Stimulated activated CD8-positive, alpha-beta memory T cell treated with anti-CD3 and anti-CD28 coated beads, Interleukin-7, amount 100 ng/mL, for 1 hour (primary cell): ENCODE data around the gene FTO.

Experiments used
- DNase-seq, 2 donors: peaks; one replicate each; pipeline ENCODE4 v3.0.0-alpha.2; 2020; ENCODE audit warnings: low read depth in 2 of 2

Gene FTO

GRCh38 chr16:54118846-54119245, 414.9 kb downstream of the FTO start:
- no peak for DNase-seq

DNA sequence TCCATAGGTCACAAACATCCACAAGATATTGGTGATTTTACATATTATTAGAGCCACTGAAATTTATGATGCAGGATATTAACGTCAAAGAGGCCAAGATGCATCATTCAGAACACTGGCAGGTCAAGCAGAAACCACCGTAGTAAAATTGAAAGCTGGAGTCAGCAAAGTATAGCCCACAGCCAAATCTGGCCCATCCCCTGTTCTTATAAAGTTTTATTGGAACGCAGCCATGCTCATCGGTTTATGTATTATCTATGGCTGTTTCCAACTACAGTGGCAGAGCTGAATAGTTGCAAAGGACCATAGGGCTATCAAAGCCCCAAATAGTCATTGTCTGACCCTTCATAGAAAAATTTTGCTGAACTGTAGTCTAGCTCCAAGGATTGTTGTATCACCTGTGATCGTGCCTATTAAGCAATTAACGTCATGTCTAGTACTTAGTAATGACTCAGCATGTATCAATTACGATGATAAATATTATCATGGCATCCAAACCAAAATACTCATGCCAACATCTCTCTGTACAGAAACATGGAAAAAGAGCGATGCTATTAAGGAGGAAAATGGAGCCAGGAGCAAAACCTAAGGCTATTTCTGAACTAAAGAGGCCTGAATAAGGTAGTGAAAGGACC, 417.0 kb downstream of the FTO start:
- no peak for DNase-seq

GRCh38 chr16:54121539-54122295, 417.8 kb downstream of the FTO start:
- DNase-seq, result no peak

DNA sequence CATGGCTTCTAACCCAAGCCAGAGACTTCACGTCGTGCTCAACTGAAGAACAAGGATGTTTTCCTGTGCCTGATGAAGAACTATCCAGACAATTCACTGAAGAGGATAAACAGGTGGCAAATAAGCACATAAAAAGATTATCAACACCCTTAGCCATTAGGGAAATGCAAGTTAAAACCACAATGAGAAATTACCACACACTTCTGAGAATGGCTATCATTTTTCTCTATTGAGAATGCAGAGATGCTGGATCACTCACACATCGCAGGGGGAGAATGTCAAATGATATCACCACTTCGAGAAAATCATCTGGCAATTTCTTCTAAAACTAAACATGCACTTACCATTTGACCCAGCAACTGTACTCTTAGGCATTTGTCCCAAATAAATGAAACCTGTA, 419.8 kb downstream of the FTO start:
- DNase-seq, result no peak

GRCh38 chr16:54125751-54126655, 422.0 kb downstream of the FTO start:
- DNase-seq, result no peak

DNA sequence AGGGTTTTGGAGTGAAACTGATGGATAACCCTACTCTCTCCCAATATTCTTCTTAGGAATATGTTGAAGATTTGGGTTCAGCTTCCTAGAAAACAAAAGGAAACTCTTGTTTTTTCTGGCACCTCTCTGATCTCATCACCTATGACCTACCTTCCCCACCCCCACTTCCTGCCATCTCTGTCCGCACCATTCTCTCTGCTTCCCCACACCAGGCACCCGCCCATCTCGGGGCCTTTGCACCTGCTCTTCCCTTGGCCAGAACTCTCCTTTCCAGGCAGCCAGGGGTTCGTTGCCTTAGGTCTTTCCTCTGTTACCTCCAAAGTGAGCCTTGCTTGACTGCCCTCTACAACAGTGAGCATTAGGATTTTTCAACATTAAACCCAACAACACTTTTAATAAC, 423.0 kb downstream of the FTO start:
- DNase-seq, result no peak

GRCh38 chr16:54128629-54129234, 424.8 kb downstream of the FTO start:
- DNase-seq, result no peak

DNA sequence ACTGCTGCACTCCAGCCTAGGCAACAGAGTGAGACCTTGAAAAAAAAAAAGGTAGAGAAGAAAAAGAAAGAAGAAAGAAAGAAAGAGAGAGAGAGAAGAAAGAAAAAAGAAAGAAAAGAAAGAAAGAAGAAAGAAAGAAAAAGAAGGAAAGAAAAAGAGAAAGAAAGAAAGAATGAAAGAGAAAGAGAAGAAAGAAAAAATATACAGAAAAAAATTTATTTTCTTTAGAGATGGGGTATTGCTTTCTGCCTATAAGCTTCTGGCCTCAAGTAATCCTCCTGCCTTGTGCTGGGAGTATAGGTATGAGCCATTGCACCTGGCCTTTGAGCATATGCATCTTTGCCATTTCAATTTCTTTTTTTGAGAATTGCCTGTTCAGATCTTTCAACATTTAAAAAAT, 425.9 kb downstream of the FTO start:
- no peak for DNase-seq

- DNase-seq, result no peak
Observed at GRCh38 chr16:54135361-54136275, 431.7 kb downstream of the FTO start.

- no peak for DNase-seq
Observed at GRCh38 chr16:54136276-54136625, 432.3 kb downstream of the FTO start.

GRCh38 chr16:54140057-54140787, 436.3 kb downstream of the FTO start:
- DNase-seq, result no peak

DNA sequence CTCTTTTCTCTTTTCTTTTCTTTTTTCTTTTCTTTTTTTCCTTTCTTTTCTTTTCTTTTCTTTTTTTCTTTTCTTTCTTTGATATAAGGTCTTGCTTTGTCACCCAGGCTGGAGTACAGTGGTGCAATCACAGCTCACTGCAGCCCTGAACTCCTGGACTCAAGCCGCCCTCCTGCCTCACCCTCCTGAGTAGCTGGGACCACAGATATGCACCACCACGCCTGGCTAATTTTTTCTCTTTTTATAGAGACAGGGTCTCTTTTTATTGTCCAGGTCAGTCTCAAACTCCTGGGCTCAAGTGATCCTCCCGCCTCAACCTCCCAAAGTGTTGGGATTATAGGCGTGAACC, 436.8 kb downstream of the FTO start:
- no peak for DNase-seq

- DNase-seq, result no peak
Observed at GRCh38 chr16:54142787-54143186, 438.8 kb downstream of the FTO start.

GRCh38 chr16:54143410-54143809, 439.5 kb downstream of the FTO start:
- DNase-seq, result no peak

- no peak for DNase-seq
Observed at GRCh38 chr16:54143934-54144571, 440.1 kb downstream of the FTO start.

- no peak for DNase-seq
Observed at GRCh38 chr16:54144572-54144947, 440.6 kb downstream of the FTO start.

DNA sequence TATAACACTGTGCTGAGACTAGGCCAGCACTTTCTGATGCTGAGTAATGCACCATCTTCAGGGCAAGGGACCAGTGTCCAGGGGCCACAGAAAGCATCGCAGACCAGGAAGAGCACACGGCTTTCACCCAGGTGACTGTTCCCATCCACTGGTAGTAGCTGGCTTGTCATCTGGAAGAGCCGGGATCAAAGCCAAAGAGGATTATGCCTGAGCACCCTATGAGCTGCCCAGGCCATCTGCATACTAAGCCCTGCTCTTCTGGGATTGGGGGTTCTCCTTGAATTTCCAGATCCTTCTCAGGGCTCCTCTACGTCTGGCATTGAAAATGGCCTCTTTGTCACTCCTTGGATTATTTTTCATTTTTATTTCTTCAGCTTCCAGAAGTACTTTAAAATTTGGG, 441.9 kb downstream of the FTO start:
- DNase-seq, result no peak

DNA sequence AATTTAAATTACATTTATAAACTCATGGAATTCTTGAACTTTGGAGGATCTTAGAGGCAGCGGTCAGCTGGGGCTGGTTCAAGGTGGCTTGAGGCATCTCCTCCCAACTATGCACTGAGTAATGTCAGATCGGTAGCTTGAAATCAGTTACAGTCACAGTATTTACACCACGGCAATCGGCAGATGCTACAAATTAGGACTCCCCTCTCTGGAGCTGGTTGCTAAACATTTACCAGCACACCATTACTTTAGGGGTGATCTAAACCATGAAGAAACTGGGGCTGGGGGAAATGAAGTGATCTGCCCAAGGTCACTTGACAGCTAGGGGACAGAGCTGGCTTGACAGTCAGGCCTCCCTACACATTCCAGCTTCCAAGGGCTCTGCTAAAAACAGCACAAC, 445.0 kb downstream of the FTO start:
- no peak for DNase-seq

- DNase-seq, result no peak
Observed at GRCh38 chr16:54150861-54151260, 446.9 kb downstream of the FTO start.
